ENCODE measurements around the gene DLG3.

Gene DLG3

DNA sequence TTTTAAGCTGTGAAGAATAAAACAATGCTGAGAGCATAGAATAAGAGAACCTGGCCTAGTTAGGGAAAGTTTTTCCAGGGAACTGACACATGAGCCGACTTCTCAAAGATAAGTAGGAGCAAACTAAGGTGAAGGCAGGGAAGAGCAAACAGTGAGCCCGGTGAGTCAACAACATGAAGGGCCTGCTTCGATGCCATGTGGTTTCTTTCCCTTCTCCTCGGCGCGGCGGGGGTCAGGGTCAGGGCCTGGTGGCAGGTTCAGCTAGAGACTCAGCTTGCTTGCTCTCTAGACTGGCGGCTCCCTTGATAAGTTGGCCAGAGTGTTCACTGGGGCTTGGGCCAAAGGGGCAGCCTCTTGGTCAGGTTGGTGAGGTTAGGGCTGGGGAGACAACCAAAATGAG is 81.1 kb downstream of the DLG3 start:
- no peak for DNase-seq (ENCODE audit: low spot score)

DNA sequence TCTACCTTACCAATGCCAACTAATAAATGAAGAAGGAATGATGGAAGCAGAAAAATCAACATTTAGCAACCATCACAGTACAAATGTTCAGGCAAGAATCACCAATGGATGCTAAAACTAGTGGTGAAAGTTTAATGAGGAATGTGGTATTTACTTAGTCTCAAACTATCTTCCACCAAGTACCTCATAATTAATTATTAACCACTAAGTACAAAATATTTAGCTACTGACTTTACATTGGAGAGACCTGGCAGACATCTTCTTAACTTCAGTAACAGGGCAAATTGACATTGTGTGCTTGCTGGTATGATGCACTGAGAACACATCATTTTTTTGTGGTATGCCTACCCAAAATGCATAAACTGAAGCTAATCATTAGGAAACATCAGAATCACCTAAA is 82.4 kb downstream of the DLG3 start:
- DNase-seq (ENCODE audit: low spot score) = no peak

DNA sequence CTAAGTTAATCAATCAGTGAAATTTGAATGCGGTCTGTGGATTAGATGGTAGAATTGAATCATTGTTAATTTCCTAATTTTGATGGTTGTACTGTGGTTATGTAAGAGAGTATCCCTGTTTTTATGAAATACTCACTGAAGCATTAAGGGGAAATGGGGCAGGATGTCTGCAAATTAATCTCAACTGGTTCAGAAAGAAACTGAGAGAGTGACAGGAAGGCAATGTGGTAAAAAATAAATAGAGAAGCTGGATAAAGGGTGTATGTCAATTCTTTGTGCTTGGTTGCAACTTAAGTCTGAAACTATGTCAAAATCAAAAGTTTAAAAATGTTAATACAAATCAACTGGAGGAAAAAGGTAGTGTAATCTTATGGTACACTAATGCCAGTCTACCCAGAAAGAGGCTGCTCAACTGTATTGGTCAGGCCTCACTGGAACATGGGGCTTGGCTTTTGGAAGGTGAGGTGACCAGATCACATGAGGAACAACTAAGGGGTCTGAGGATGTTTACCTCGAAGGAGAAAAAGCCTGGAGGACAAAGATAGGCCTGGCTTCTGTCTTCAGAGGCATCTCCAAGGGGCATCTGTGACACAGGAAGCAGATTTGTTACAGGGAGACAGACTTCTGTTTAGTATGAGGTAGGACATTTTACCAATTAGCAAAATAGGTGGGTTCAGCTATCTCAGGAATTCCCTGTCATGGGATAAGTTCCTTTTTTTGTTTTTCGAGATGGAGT is 83.1 kb downstream of the DLG3 start:
- no peak for DNase-seq (ENCODE audit: low spot score)

DNA sequence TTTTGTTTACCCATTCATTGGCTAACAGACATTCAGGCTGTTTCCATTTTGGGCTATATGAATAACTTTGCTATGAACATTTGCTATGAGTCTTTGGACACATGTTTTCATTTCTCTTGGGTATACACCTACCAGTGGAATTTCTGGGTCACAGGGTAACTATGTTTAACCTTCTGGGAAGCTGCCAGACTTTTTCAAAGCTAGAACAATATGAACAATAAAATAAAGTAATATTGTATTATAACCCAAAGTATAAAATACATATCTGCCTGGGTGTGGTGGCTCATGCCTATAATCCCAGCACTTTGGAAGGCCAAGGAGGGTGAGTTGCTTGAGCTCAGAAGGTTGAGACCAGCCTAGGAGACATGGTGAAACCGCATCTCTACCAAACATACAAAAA is 90.6 kb downstream of the DLG3 start:
- no peak for DNase-seq (ENCODE audit: low spot score)

DNA sequence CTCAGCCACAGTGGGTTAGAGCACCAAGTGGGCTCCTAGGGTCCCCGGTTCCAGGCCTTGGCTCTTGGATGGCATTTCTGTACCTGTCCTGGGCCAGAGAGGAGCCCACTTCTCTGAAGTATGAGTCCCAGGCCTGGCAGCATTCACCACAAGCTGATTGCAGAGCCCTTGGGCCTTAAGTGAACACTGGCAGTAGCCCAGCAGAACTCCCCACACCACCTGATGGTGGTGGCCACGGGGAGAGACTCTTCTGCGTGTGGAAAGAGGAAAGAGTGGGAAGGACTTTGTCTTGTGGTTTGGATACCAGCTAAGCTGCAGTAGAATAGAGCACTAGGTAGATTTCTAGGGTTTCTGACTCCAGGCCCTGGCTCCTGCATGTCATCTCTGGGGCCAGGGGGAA is 104.8 kb downstream of the DLG3 start:
- no peak for DNase-seq (ENCODE audit: low spot score)

DNA sequence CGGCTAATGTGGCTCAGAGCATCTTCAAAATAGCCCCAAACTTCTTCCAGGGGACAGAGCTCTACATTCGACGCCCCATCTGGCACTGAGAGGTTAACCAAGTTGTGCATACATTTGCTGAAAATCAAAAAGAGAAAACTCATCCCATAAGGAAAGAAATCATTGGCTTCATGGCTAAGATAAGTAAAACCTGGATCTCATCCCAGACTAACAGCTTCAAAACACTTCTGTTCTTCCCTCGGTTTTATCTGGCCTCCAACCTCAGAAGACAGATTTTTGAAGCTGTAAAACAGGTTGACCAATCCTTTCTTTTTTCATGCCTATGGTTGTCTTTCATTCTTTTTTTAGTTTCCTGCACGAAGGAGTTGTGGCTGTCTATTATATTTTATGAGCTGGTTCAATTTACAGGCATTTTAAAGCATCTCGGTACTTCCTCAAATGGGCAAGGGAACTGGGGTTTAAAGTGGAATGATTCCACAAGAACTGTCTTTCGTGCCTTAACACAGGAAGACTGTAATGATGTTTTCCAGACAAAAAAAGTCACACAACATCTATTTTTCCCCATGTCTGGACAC is 107.6 kb downstream of the DLG3 start:
- no peak for DNase-seq (ENCODE audit: low spot score)

DNA sequence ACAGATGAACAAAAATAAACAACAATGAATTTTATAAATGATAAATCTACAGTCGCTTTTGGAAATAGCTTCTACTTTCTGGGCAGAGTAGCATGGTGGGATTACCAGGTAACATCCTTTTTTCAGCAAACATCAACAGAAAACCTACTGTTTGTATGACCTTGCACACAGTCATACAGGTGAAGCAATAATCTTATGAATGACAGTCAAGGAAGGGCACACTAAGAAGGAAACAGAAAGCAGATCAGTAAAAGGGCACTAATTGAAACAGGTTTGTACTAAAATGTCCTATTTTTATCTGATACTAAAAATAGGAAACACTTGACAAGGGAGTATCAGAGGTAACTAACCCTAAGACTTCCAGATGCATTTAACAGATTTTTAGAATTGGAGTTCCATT is 108.9 kb downstream of the DLG3 start:
- DNase-seq (ENCODE audit: low spot score) = no peak

DNA sequence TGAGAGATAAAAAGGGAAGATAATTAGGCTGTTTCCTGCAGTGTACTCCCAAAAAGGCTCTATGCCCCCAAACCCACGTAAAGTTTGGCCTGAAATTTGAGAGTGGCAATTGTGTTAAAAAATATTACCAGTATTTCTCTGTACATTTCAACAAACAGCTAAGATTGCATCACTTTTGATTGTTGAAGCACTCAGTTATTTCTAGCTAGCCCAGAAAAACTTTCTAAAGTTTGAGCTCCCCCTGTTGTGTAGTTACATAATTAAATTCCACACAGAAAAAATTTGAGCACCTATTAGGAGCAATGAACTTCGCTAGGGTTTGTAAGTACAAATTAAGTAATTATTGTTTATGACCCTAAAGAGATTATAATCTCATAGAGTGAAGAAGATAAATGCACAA is 109.4 kb downstream of the DLG3 start:
- no peak for DNase-seq (ENCODE audit: low spot score)

DNA sequence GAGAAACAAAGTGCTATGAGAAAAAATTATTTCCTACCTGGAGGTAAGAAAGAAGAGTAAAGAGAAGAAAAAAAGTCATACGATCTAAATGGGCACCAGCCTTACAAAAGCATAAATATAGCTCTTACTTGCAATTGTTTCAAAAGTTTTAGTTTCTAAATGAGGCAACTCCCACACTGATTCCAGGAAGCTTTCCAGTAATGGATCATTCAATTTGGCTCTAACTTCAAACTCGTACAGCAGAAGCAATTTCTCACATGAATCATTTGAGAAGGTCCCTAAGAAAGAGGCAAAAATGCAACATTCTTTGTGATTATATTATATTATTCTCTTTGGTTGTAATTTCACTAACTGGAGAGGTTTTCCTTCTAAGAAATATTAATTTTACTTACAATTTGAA is 109.9 kb downstream of the DLG3 start:
- no peak for DNase-seq (ENCODE audit: low spot score)

DNA sequence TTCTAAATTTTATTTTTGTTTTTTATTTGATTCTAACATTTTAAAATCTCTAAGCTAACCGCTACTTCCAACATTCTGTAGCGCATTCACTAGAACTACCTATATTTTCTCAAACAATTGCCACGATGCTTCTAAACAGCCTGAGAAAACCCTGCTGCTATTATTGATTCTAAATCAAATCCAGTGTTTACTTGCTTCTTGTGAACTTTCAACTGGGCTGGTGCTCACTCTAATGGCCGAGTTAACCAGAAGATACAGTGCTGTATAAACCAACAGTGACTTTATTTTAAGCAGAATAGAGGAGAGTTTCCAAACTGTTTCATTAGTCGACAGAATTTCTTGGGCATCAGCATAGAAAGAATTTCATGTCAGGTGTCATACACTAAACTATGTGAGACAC is 110.3 kb downstream of the DLG3 start:
- DNase-seq (ENCODE audit: low spot score) = no peak

All from HuH-7 (cell line).